NCI-H128 (cell line): ENCODE results near the gene IGHMBP2.
"Not testable (repeated sequence)": the region's sequence is repeated elsewhere in the genome, so short reads cannot be mapped to it uniquely, and the experiment has no call there.

ENCODE experiments used
- DNase-seq: peaks from one replicate; lab custom pipeline; 2025; ENCODE audit not compliant: unreplicated experiment; lab: John Stamatoyannopoulos, UW

The IGHMBP2 gene

GRCh38 chr11:68903288-68904247 lies at the start of gene IGHMBP2, which contains the start of gene MRPL21:
Gene IGHMBP2, plus strand, starts transcription at chr11:68903891. Its CDS starts 62 bp downstream, at chr11:68903953.
Gene MRPL21, minus strand, starts transcription at chr11:68903832. Its CDS starts 22 bp downstream, at chr11:68903810.
- peak; percentile 47 for DNase-seq

GRCh38 chr11:68854273-68854958 lies 49.3 kb upstream of the IGHMBP2 start:
- DNase-seq: no peak

GRCh38 chr11:68855205-68855981 lies 48.3 kb upstream of the IGHMBP2 start:
- no peak for DNase-seq

GRCh38 chr11:68856425-68857030 lies 47.2 kb upstream of the IGHMBP2 start:
- DNase-seq: not testable (repeated sequence)

GRCh38 chr11:68857037-68857586 lies 46.6 kb upstream of the IGHMBP2 start:
- DNase-seq: no peak

- no peak for DNase-seq
These were observed 44.6 kb upstream of the IGHMBP2 start for GRCh38 chr11:68859123-68859522.

GRCh38 chr11:68862421-68862820 lies 41.3 kb upstream of the IGHMBP2 start:
- DNase-seq: no peak

GRCh38 chr11:68863553-68864265 lies 40.0 kb upstream of the IGHMBP2 start:
- DNase-seq: no peak

GRCh38 chr11:68865241-68865640 lies 38.5 kb upstream of the IGHMBP2 start:
- no peak for DNase-seq

- no peak for DNase-seq
These were observed 36.6 kb upstream of the IGHMBP2 start for GRCh38 chr11:68867066-68867465.

- DNase-seq: no peak
These were observed 35.4 kb upstream of the IGHMBP2 start for GRCh38 chr11:68868221-68868835.

GRCh38 chr11:68870470-68870869 lies 33.2 kb upstream of the IGHMBP2 start:
- no peak for DNase-seq

GRCh38 chr11:68872216-68873003 lies 31.3 kb upstream of the IGHMBP2 start:
- DNase-seq: no peak

GRCh38 chr11:68878022-68878421 lies 25.7 kb upstream of the IGHMBP2 start:
- DNase-seq: no peak

GRCh38 chr11:68880851-68881250 lies 22.8 kb upstream of the IGHMBP2 start:
- DNase-seq: no peak

GRCh38 chr11:68881320-68881719 lies 22.4 kb upstream of the IGHMBP2 start:
- no peak for DNase-seq

GRCh38 chr11:68882391-68882790 lies 21.3 kb upstream of the IGHMBP2 start:
- no peak for DNase-seq

GRCh38 chr11:68884827-68885226 lies 18.9 kb upstream of the IGHMBP2 start:
- not testable (repeated sequence) for DNase-seq
